ENCODE results near the gene SF1. TPM values are rescaled to one million over a fixed set of nuclear protein-coding genes. Genes with fewer than 3 reads are reported as not detected.

SF1 gene
- total and polyA plus RNA-seq, 2 donors (not counting 3 experiments of a cell fraction or from before 2014, with no cell fraction given) = 95.0 to 342 TPM

GRCh38 chr11:64731601-64732000 lies 46.7 kb downstream of the SF1 start:
- peaks cover 0 to 9% of the 10 kb centered on the region in 2 experiments for H3K27me3 ChIP-seq (ENCODE audit: control insufficient read depth in 2 of 2, insufficient read depth in 2 of 2, low read length in 2 of 2)
- no peak overlapping the region for H3K9ac ChIP-seq (replicated peaks; ENCODE audit: extremely low read depth, insufficient read depth, low read length)
- TF ChIP-seq GATA2 (IDR thresholded peaks at IDR 0.05; ENCODE audit: insufficient read depth, insufficient read length, low read depth, low read length) = no peak
- no peak for TF ChIP-seq POLR2A (IDR thresholded peaks at IDR 0.05; ENCODE audit: low read depth, low read length)
- no peak for TF ChIP-seq EZH2 (IDR thresholded peaks at IDR 0.05; ENCODE audit: borderline replicate concordance, low read depth, low read length, severe bottlenecking)
- no peak for TF ChIP-seq MAX (IDR thresholded peaks at IDR 0.05; ENCODE audit: insufficient read depth, insufficient read length)
- TF ChIP-seq POLR2AphosphoS5 (IDR thresholded peaks at IDR 0.05; ENCODE audit: insufficient read depth, low read depth, low read length) = no peak
- no peak for TF ChIP-seq FOS (IDR thresholded peaks at IDR 0.05; ENCODE audit: borderline replicate concordance, insufficient read depth, low read length)
- TF ChIP-seq JUN (IDR thresholded peaks at IDR 0.05; ENCODE audit: borderline replicate concordance, insufficient read depth, insufficient read length, low read depth) = no peak
- TF ChIP-seq MYC (IDR thresholded peaks at IDR 0.05; ENCODE audit: low read depth, low read length) = no peak
- TF ChIP-seq CTCF (IDR thresholded peaks at IDR 0.05; ENCODE audit: extremely low read depth in 1 of 2, insufficient read depth in 1 of 2, low read depth in 1 of 2, low read length in 2 of 2) = no peak
- no peaks in the 10 kb centered on the region for H3K4me1 ChIP-seq (ENCODE audit: control insufficient read depth, extremely low read depth, insufficient read depth, low read length)
- intact Hi-C loops (cut with micrococcal nuclease) = no loop called here
- no TSS peak for BruUV-seq (replicated peaks)
- no peak overlapping the region for H3K4me2 ChIP-seq (ENCODE audit: insufficient read depth, low read length)
- no peaks in the 10 kb centered on the region for H3K9me3 ChIP-seq (replicated peaks; ENCODE audit: control insufficient read depth, insufficient read depth, low read length)
- FAIRE-seq (no peak), DNase-seq (ENCODE audit: low read depth, low spot score) (no peak)
- no peaks in the 10 kb centered on the region for H4K20me1 ChIP-seq (replicated peaks; ENCODE audit: control insufficient read depth, extremely low read depth, insufficient read depth, low read length)
- no peak overlapping the region for H2AFZ ChIP-seq (ENCODE audit: low read depth, low read length)
- no peaks in the 10 kb centered on the region for H3K9me1 ChIP-seq (replicated peaks; ENCODE audit: control insufficient read depth, extremely low read depth, insufficient read depth, low read length)
- dilution Hi-C loops (cut with MboI; ENCODE audit: extremely low pct_ligation_motif_present, low sequenced_read_pairs) = no loop called here
- no peak overlapping the region for H3K27ac ChIP-seq (ENCODE audit: insufficient read depth, low read depth, low read length)
- CTCF ChIA-PET = no interaction called here
- no peaks in the 10 kb centered on the region for H3K79me2 ChIP-seq (ENCODE audit: control insufficient read depth, insufficient read depth, low read length)
- H3K4me3 ChIP-seq (replicated peaks in 1 of 3; ENCODE audit: insufficient read depth in 1 of 3, low read depth in 1 of 3, low read length in 3 of 3) = no peak overlapping the region
- no peaks in the 10 kb centered on the region for H3K36me3 ChIP-seq (ENCODE audit: control insufficient read depth in 2 of 2, extremely low read depth in 1 of 2, insufficient read depth in 2 of 2, low read length in 2 of 2)
- POLR2A ChIA-PET = no interaction called here

All from endothelial cell of umbilical vein (primary cell).